Measurements from ENCODE around the gene NREP.

The NREP gene

GRCh38 chr5:111734597-111734996 lies 22.4 kb downstream of the NREP start:
- no peak overlapping the region for H3K9ac ChIP-seq (ENCODE audit: low read length)
- H3K36me3 ChIP-seq (replicated peaks; ENCODE audit: low read depth, low read length): no peaks in the 10 kb centered on the region
- no peaks in the 10 kb centered on the region for H3K4me1 ChIP-seq (ENCODE audit: low read length)
- H3K79me2 ChIP-seq (ENCODE audit: low read length): no peaks in the 10 kb centered on the region
- TF ChIP-seq EZH2phosphoT487 (IDR thresholded peaks at IDR 0.05; ENCODE audit: low read depth): no peak
- no peak for TF ChIP-seq CTCF (IDR thresholded peaks at IDR 0.05; ENCODE audit: low read depth, low read length)
- H3K27ac ChIP-seq (ENCODE audit: low read length): no peak overlapping the region
- H3K4me3 ChIP-seq (ENCODE audit: low read length): no peak overlapping the region
- H3K4me2 ChIP-seq (ENCODE audit: low read length): no peak overlapping the region
- no peaks in the 10 kb centered on the region for H3K27me3 ChIP-seq (ENCODE audit: low read depth, low read length)
- no peaks in the 10 kb centered on the region for H3K9me3 ChIP-seq (ENCODE audit: insufficient read depth, low read length)
- H2AFZ ChIP-seq (ENCODE audit: low read depth, low read length): no peak overlapping the region
- no peaks in the 10 kb centered on the region for H4K20me1 ChIP-seq (ENCODE audit: insufficient read depth, low read length)

GRCh38 chr5:111734013-111734412 lies 23.0 kb downstream of the NREP start:
- H3K79me2 ChIP-seq (ENCODE audit: low read length): no peaks in the 10 kb centered on the region
- no peak overlapping the region for H3K9ac ChIP-seq (ENCODE audit: low read length)
- no peak for TF ChIP-seq EZH2phosphoT487 (IDR thresholded peaks at IDR 0.05; ENCODE audit: low read depth)
- no peak for TF ChIP-seq CTCF (IDR thresholded peaks at IDR 0.05; ENCODE audit: low read depth, low read length)
- no peak overlapping the region for H3K4me3 ChIP-seq (ENCODE audit: low read length)
- no peaks in the 10 kb centered on the region for H3K36me3 ChIP-seq (replicated peaks; ENCODE audit: low read depth, low read length)
- H2AFZ ChIP-seq (ENCODE audit: low read depth, low read length): no peak overlapping the region
- no peak overlapping the region for H3K4me2 ChIP-seq (ENCODE audit: low read length)
- no peaks in the 10 kb centered on the region for H3K4me1 ChIP-seq (ENCODE audit: low read length)
- no peaks in the 10 kb centered on the region for H4K20me1 ChIP-seq (ENCODE audit: insufficient read depth, low read length)
- no peak overlapping the region for H3K27ac ChIP-seq (ENCODE audit: low read length)
- no peaks in the 10 kb centered on the region for H3K9me3 ChIP-seq (ENCODE audit: insufficient read depth, low read length)
- no peaks in the 10 kb centered on the region for H3K27me3 ChIP-seq (ENCODE audit: low read depth, low read length)

GRCh38 chr5:111733571-111733970 lies 23.4 kb downstream of the NREP start:
- no peaks in the 10 kb centered on the region for H3K9me3 ChIP-seq (ENCODE audit: insufficient read depth, low read length)
- H3K79me2 ChIP-seq (ENCODE audit: low read length): no peaks in the 10 kb centered on the region
- H3K4me2 ChIP-seq (ENCODE audit: low read length): no peak overlapping the region
- no peaks in the 10 kb centered on the region for H3K36me3 ChIP-seq (replicated peaks; ENCODE audit: low read depth, low read length)
- no peak for TF ChIP-seq CTCF (IDR thresholded peaks at IDR 0.05; ENCODE audit: low read depth, low read length)
- no peak for TF ChIP-seq EZH2phosphoT487 (IDR thresholded peaks at IDR 0.05; ENCODE audit: low read depth)
- no peaks in the 10 kb centered on the region for H3K4me1 ChIP-seq (ENCODE audit: low read length)
- no peaks in the 10 kb centered on the region for H4K20me1 ChIP-seq (ENCODE audit: insufficient read depth, low read length)
- H3K9ac ChIP-seq (ENCODE audit: low read length): no peak overlapping the region
- no peak overlapping the region for H3K4me3 ChIP-seq (ENCODE audit: low read length)
- H3K27me3 ChIP-seq (ENCODE audit: low read depth, low read length): no peaks in the 10 kb centered on the region
- no peak overlapping the region for H2AFZ ChIP-seq (ENCODE audit: low read depth, low read length)
- H3K27ac ChIP-seq (ENCODE audit: low read length): no peak overlapping the region

GRCh38 chr5:111731638-111732037 lies 25.4 kb downstream of the NREP start:
- Histone ChIP-seq H3K9ac (ENCODE audit: low read length) (no peak overlapping the region), H3K36me3 (replicated peaks; ENCODE audit: low read depth, low read length) (no peaks in the 10 kb centered on the region), H3K79me2 (ENCODE audit: low read length) (no peaks in the 10 kb centered on the region), H3K9me3 (ENCODE audit: insufficient read depth, low read length) (no peaks in the 10 kb centered on the region), H3K4me1 (ENCODE audit: low read length) (no peaks in the 10 kb centered on the region), H3K4me3 (ENCODE audit: low read length) (no peak overlapping the region), H3K27ac (ENCODE audit: low read length) (no peak overlapping the region), H4K20me1 (ENCODE audit: insufficient read depth, low read length) (no peaks in the 10 kb centered on the region), H3K27me3 (ENCODE audit: low read depth, low read length) (no peaks in the 10 kb centered on the region), H3K4me2 (ENCODE audit: low read length) (no peak overlapping the region), H2AFZ (ENCODE audit: low read depth, low read length) (no peak overlapping the region)
- TF ChIP-seq EZH2phosphoT487 (IDR thresholded peaks at IDR 0.05; ENCODE audit: low read depth) (no peak), CTCF (IDR thresholded peaks at IDR 0.05; ENCODE audit: low read depth, low read length) (no peak)
